HG02610 (cell line): ENCODE measurements around the gene RASSF3.

ENCODE experiments used
- ATAC-seq: cut with Tn5 transposase; IDR thresholded peaks from one replicate; pipeline ENCODE4 v1.9.1; 2021; ENCODE audit warnings: mild to moderate bottlenecking, moderate library complexity; ENCODE audit not compliant: unreplicated experiment

The RASSF3 gene

GRCh38 chr12:64667793-64668192, 57.5 kb downstream of the RASSF3 start:
- no peak for ATAC-seq

GRCh38 chr12:64669270-64669842, 59.1 kb downstream of the RASSF3 start:
- peak; percentile 83 for ATAC-seq

- no peak for ATAC-seq
Observed at GRCh38 chr12:64670019-64670418, 59.7 kb downstream of the RASSF3 start.

GRCh38 chr12:64670919-64671639, 60.8 kb downstream of the RASSF3 start:
- ATAC-seq = no peak

GRCh38 chr12:64671681-64672080, 61.4 kb downstream of the RASSF3 start:
- ATAC-seq = no peak

- ATAC-seq = no peak
Observed at GRCh38 chr12:64672925-64673409, 62.7 kb downstream of the RASSF3 start.

- no peak for ATAC-seq
Observed at GRCh38 chr12:64673490-64674169, 63.3 kb downstream of the RASSF3 start.

- ATAC-seq = no peak
Observed at GRCh38 chr12:64674367-64674922, 64.2 kb downstream of the RASSF3 start.

GRCh38 chr12:64675795-64676194, 65.5 kb downstream of the RASSF3 start:
- no peak for ATAC-seq

GRCh38 chr12:64678248-64678647, 68.0 kb downstream of the RASSF3 start:
- ATAC-seq = no peak

- ATAC-seq = no peak
Observed at GRCh38 chr12:64678835-64679234, 68.5 kb downstream of the RASSF3 start.

- ATAC-seq = peak; percentile 47
Observed at GRCh38 chr12:64679487-64680001, 69.2 kb downstream of the RASSF3 start.

- ATAC-seq = no peak
Observed at GRCh38 chr12:64680235-64680634, 69.9 kb downstream of the RASSF3 start.

- peak; percentile 65 for ATAC-seq
Observed at GRCh38 chr12:64681200-64682052, 71.1 kb downstream of the RASSF3 start.

- no peak for ATAC-seq
Observed at GRCh38 chr12:64682572-64683277, 72.4 kb downstream of the RASSF3 start.

- ATAC-seq = no peak
Observed at GRCh38 chr12:64683816-64684543, 73.7 kb downstream of the RASSF3 start.

GRCh38 chr12:64685050-64685449, 74.8 kb downstream of the RASSF3 start:
- ATAC-seq = no peak

GRCh38 chr12:64685605-64686004, 75.3 kb downstream of the RASSF3 start:
- no peak for ATAC-seq

- no peak for ATAC-seq
Observed at GRCh38 chr12:64687816-64688215, 77.5 kb downstream of the RASSF3 start.
